ENCODE results near the gene SEC31A.
A peak's percentile ranks its signal among the peaks of the same experiment; 100 is the strongest.

Gene SEC31A

GRCh38 chr4:82903737-82904136, 12.8 kb upstream of the SEC31A start:
- TF ChIP-seq CTCF (IDR thresholded peaks at IDR 0.05; ENCODE audit: low read depth, low read length), result no peak
- DNase-seq (ENCODE audit: low read depth in 2 of 2), result no peak
- no peak overlapping the region for H3K4me3 ChIP-seq (replicated peaks in 1 of 2; ENCODE audit: low read depth in 2 of 2, low read length in 2 of 2)

- no peak for TF ChIP-seq CTCF (IDR thresholded peaks at IDR 0.05; ENCODE audit: low read depth, low read length)
- no peak for DNase-seq (ENCODE audit: low read depth in 2 of 2)
- H3K4me3 ChIP-seq (replicated peaks in 1 of 2; ENCODE audit: low read depth in 2 of 2, low read length in 2 of 2), result peak overlapping the region; percentile 70 to 74
Measured at GRCh38 chr4:82901183-82901718, 10.3 kb upstream of the SEC31A start.

GRCh38 chr4:82900411-82901182, 9.6 kb upstream of the SEC31A start, which contains the start of gene THAP9:
Gene THAP9, plus strand, starts transcription at chr4:82900735. Its CDS starts 68 bp downstream, at chr4:82900803.
- no peak for TF ChIP-seq CTCF (IDR thresholded peaks at IDR 0.05; ENCODE audit: low read depth, low read length)
- DNase-seq (ENCODE audit: low read depth in 2 of 2), result peak; percentile 100
- peak within 1 kb of the TSS; percentile 70 to 74 for H3K4me3 ChIP-seq (replicated peaks in 1 of 2; ENCODE audit: low read depth in 2 of 2, low read length in 2 of 2)

GRCh38 chr4:82900066-82900410, 9.1 kb upstream of the SEC31A start:
- TF ChIP-seq CTCF (IDR thresholded peaks at IDR 0.05; ENCODE audit: low read depth, low read length), result no peak
- DNase-seq (ENCODE audit: low read depth in 2 of 2), result no peak
- H3K4me3 ChIP-seq (replicated peaks in 1 of 2; ENCODE audit: low read depth in 2 of 2, low read length in 2 of 2), result peak overlapping the region; percentile 70 to 73

GRCh38 chr4:82899374-82900065, 8.6 kb upstream of the SEC31A start:
- peak overlapping the region; percentile 70 to 73 for H3K4me3 ChIP-seq (replicated peaks in 1 of 2; ENCODE audit: low read depth in 2 of 2, low read length in 2 of 2)
- peak; percentile 28 to 33 for DNase-seq (ENCODE audit: low read depth in 2 of 2)
- TF ChIP-seq CTCF (IDR thresholded peaks at IDR 0.05; ENCODE audit: low read depth, low read length), result no peak

- DNase-seq (ENCODE audit: low read depth in 2 of 2), result peak; percentile 93 to 95
- peak overlapping the region; percentile 70 to 73 for H3K4me3 ChIP-seq (replicated peaks in 1 of 2; ENCODE audit: low read depth in 2 of 2, low read length in 2 of 2)
- TF ChIP-seq CTCF (IDR thresholded peaks at IDR 0.05; ENCODE audit: low read depth, low read length), result peak; percentile 22
Measured at GRCh38 chr4:82898322-82899243, 7.6 kb upstream of the SEC31A start.

Data from cardiac fibroblast (primary cell).